Activated naive CD4-positive, alpha-beta T cell treated with anti-CD3 and anti-CD28 coated beads, Interleukin-2, amount 10 ng/mL, durations not matched to agents 5 hours and 36 hours (primary cell): ENCODE measurements around the gene ADAMTSL1. TPM values are rescaled to one million over a fixed set of nuclear protein-coding genes. Genes with fewer than 3 reads are reported as not detected.

ENCODE experiments used
- microRNA-seq: library from miRNA; unstranded; fragments of <30 nt; microRNA quantifications from one replicate; pipeline ENCODE4 v1.2.0, GENCODE V29; 2022; ENCODE audit warnings: borderline microRNAs expressed, borderline replicate concordance
- total RNA-seq, 2 experiments: library from RNA; stranded (reverse); gene quantifications; one replicate each; pipeline ENCODE4 v1.2.3, GENCODE V29; 2021

ADAMTSL1 gene, protein sequence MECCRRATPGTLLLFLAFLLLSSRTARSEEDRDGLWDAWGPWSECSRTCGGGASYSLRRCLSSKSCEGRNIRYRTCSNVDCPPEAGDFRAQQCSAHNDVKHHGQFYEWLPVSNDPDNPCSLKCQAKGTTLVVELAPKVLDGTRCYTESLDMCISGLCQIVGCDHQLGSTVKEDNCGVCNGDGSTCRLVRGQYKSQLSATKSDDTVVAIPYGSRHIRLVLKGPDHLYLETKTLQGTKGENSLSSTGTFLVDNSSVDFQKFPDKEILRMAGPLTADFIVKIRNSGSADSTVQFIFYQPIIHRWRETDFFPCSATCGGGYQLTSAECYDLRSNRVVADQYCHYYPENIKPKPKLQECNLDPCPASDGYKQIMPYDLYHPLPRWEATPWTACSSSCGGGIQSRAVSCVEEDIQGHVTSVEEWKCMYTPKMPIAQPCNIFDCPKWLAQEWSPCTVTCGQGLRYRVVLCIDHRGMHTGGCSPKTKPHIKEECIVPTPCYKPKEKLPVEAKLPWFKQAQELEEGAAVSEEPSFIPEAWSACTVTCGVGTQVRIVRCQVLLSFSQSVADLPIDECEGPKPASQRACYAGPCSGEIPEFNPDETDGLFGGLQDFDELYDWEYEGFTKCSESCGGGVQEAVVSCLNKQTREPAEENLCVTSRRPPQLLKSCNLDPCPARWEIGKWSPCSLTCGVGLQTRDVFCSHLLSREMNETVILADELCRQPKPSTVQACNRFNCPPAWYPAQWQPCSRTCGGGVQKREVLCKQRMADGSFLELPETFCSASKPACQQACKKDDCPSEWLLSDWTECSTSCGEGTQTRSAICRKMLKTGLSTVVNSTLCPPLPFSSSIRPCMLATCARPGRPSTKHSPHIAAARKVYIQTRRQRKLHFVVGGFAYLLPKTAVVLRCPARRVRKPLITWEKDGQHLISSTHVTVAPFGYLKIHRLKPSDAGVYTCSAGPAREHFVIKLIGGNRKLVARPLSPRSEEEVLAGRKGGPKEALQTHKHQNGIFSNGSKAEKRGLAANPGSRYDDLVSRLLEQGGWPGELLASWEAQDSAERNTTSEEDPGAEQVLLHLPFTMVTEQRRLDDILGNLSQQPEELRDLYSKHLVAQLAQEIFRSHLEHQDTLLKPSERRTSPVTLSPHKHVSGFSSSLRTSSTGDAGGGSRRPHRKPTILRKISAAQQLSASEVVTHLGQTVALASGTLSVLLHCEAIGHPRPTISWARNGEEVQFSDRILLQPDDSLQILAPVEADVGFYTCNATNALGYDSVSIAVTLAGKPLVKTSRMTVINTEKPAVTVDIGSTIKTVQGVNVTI (N-terminal part only)
- total RNA-seq = not detected

DNA sequence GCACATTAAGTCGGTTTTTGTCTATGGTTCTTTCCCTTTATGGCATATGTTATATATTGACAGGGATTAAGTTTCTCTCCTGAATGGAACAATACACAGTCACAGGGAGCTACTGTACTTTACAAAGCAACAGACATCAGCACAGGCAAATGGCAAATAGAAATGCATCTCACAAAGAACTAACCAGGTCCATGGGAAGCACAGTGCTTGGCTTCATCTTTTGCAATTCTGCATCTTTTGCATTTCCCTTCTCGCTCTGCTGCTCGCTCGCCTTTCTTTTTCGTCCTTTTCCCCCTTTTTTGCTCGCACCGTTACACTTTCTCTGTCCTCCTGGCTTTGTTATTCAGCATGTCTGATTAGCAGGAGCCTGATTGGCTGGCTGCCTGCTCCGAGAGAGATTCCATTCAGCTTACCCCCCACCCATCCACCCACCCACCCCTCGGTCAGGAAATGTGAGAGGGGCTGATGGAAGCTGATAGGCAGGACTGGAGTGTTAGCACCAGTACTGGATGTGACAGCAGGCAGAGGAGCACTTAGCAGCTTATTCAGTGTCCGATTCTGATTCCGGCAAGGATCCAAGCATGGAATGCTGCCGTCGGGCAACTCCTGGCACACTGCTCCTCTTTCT, at the start of gene ADAMTSL1:
ADAMTSL1 (plus strand) TSS at position 502 of the 628 bp plus-strand sequence; CDS start at position 582, 80 bp downstream.

Small RNA genes lying within 50 kb of the gene (microRNA-seq; reads per million reads assigned to microRNA genes)
- not detected for gene MIR3152
